ENCODE measurements around the gene CHST7.

DNA sequence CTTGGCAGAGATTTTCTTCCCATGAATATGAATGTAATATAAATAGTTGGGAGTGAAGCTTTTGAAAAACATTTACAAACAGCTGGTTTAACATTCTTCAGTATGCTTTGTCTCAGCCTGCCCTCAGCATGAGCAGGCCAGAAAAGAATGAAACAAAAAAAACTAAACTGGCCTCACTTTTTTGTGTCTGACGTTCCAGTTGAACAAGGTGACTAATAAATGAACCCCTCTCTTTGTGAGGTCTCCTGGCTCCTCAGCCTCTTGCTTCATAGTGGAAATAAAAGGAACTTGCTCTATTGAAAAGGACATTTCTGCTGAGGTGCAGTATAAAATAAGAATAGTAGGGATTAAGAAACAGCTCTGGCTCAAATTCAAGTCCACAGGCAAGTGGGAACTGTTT, 9.4 kb downstream of the CHST7 start:
- TF ChIP-seq SIN3A (IDR thresholded peaks at IDR 0.05; ENCODE audit: low read depth) (no peak), CTCF (IDR thresholded peaks at IDR 0.05 in 2 of 3, conservative IDR thresholded peaks at IDR 0.05 in 1 of 3; ENCODE audit: borderline replicate concordance in 1 of 3, insufficient read depth in 1 of 3, low read depth in 2 of 3, low read length in 2 of 3) (no peak), YY1 (IDR thresholded peaks at IDR 0.05; ENCODE audit: extremely low read depth, insufficient replicate concordance, low read depth, low read length) (no peak), SP1 (IDR thresholded peaks at IDR 0.05; ENCODE audit: low read depth) (no peak), EGR1 (IDR thresholded peaks at IDR 0.05; ENCODE audit: low read depth) (no peak), EZH2 (IDR thresholded peaks at IDR 0.05) (no peak), POLR2A (IDR thresholded peaks at IDR 0.05; ENCODE audit: borderline replicate concordance, extremely low read depth, insufficient read depth, insufficient read length) (no peak), ZFX (IDR thresholded peaks at IDR 0.05) (no peak), ZBTB33 (IDR thresholded peaks at IDR 0.05; ENCODE audit: extremely low read depth, insufficient replicate concordance, low read length) (no peak), CEBPB (IDR thresholded peaks at IDR 0.05; ENCODE audit: low read depth) (0 out of 2 replicates have a peak, but pooled peaks have one; percentile 18), EZH2phosphoT487 (IDR thresholded peaks at IDR 0.05; ENCODE audit: borderline replicate concordance) (no peak), RAD21 (IDR thresholded peaks at IDR 0.05; ENCODE audit: low read depth) (no peak)
- TF ChIP-seq, protein P1, sequence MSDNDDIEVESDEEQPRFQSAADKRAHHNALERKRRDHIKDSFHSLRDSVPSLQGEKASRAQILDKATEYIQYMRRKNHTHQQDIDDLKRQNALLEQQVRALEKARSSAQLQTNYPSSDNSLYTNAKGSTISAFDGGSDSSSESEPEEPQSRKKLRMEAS (IDR thresholded peaks at IDR 0.05): no peak

Data from HCT116 (cell line).